GM12878 (cell line): ENCODE results near the gene KDM1B. TPM values are rescaled to one million over a fixed set of nuclear protein-coding genes. Genes with fewer than 3 reads are reported as not detected.
"Not testable (repeated sequence)": the region's sequence is repeated elsewhere in the genome, so short reads cannot be mapped to it uniquely, and the experiment has no call there.

Source experiments
- ATAC-seq: fragments of 200-7000 bp; cut with Tn5 transposase; 3 replicates; pipeline ENCODE4 v1.9.1; 2020; ENCODE audit warnings: mild to moderate bottlenecking, moderate library complexity
- BruUV-seq: library from RNA; stranded (reverse); fragments of 400-500 nt; replicated peaks from 2 replicates; lab custom pipeline; 2021; lab: Mats Ljungman, UMichigan
- CTCF ChIA-PET: fragments of 300-600 bp; sonication (Branson Sonifier 250); formaldehyde crosslinking; extraction: SDS; loops from one replicate; lab custom pipeline; 2021; ENCODE audit warnings: inconsistent platforms; lab: Yijun Ruan, JAX
- POLR2A ChIA-PET: fragments of 350-600 bp; formaldehyde crosslinking; extraction: SDS; loops from one replicate; lab custom pipeline; 2021; ENCODE audit warnings: inconsistent platforms; lab: Charles Lee
- RAD21 ChIA-PET: fragments of 300-600 bp; sonication (Branson Sonifier 250); formaldehyde crosslinking; loops from one replicate; lab custom pipeline; 2023; ENCODE audit warnings: antibody characterized with exemption; ENCODE audit not compliant: unreplicated experiment; lab: Charles Lee
- SMC1A ChIA-PET: fragments of 300-600 bp; sonication (Branson Sonifier 250); formaldehyde crosslinking; loops from one replicate; lab custom pipeline; 2023; ENCODE audit not compliant: unreplicated experiment, uncharacterized antibody; lab: Charles Lee
- DNase-seq: peaks from one replicate; pipeline ENCODE4 v3.0.0-alpha.2; 2011; ENCODE audit warnings: low read depth, low spot score
- FAIRE-seq: peaks from 3 replicates; lab custom pipeline; 2011; peaks lifted over from hg19 to GRCh38; lab: Jason Lieb, UNC
- H2AFZ ChIP-seq: 2 replicates; pipeline ENCODE4 v1.6.0; 2011; ENCODE audit warnings: low read depth, low read length, control low read depth; ENCODE audit not compliant: control insufficient read depth
- H3K27ac ChIP-seq: 2 replicates; pipeline ENCODE4 v1.5.1; 2011; ENCODE audit warnings: control low read depth; ENCODE audit not compliant: control insufficient read depth, insufficient read depth
- H3K27me3 ChIP-seq, 2 experiments: replicated peaks in 1 of 2; 2 replicates each; pipeline versions ENCODE4 v1.6.0 to v1.6.1; 2011; ENCODE audit warnings: low read length in 1 of 2; ENCODE audit not compliant: control insufficient read depth in 2 of 2, insufficient read depth in 2 of 2
- H3K36me3 ChIP-seq, 2 experiments: 2 replicates each; pipeline ENCODE4 v1.5.1; 2011; ENCODE audit warnings: low read length in 1 of 2; ENCODE audit not compliant: control insufficient read depth in 2 of 2, insufficient read depth in 2 of 2
- H3K4me1 ChIP-seq: 2 replicates; pipeline ENCODE4 v1.6.1; 2011; ENCODE audit warnings: mild to moderate bottlenecking, low read length, moderate library complexity, mixed read lengths; ENCODE audit not compliant: control insufficient read depth, insufficient read depth
- H3K4me2 ChIP-seq: 2 replicates; pipeline ENCODE4 v1.6.0; 2011; ENCODE audit warnings: control low read depth; ENCODE audit not compliant: control insufficient read depth, insufficient read depth
- H3K4me3 ChIP-seq: fragments of 200-600 bp; sonication (generic); 2 replicates; pipeline ENCODE4 v1.5.1; 2016
- H3K79me2 ChIP-seq: 2 replicates; pipeline ENCODE4 v1.6.0; 2011; ENCODE audit warnings: low read length; ENCODE audit not compliant: control insufficient read depth, insufficient read depth
- H3K9ac ChIP-seq: 2 replicates; pipeline ENCODE4 v1.8.0; 2011; ENCODE audit warnings: low read length, control low read depth, mixed read lengths; ENCODE audit not compliant: control insufficient read depth, insufficient read depth
- H3K9me3 ChIP-seq: replicated peaks from 3 replicates; pipeline ENCODE4 v1.5.1; 2011; ENCODE audit warnings: mild to moderate bottlenecking, low read length; ENCODE audit not compliant: control insufficient read depth, insufficient read depth
- H4K20me1 ChIP-seq: 2 replicates; pipeline ENCODE4 v1.6.0; 2011; ENCODE audit not compliant: control insufficient read depth, insufficient read depth
- CREB1 ChIP-seq: IDR thresholded peaks from 2 replicates; pipeline ENCODE4 v1.6.1; 2012; ENCODE audit warnings: low read depth, mild to moderate bottlenecking, inconsistent platforms
- IKZF1 ChIP-seq: fragments of 450-650 bp; conservative IDR thresholded peaks from 2 replicates; pipeline ENCODE4 v1.6.1; 2017; ENCODE audit warnings: antibody characterized with exemption, mild to moderate bottlenecking
- NBN ChIP-seq: fragments of 450-650 bp; IDR thresholded peaks from 2 replicates; pipeline ENCODE4 v1.6.1; 2016
- POLR2AphosphoS5 ChIP-seq: IDR thresholded peaks from 2 replicates; pipeline ENCODE4 v1.6.1; 2011; ENCODE audit warnings: mild to moderate bottlenecking, low read length, inconsistent platforms
- RB1 ChIP-seq: fragments of 450-650 bp; formaldehyde crosslinking; IDR thresholded peaks from 2 replicates; pipeline ENCODE4 v1.6.1; 2017; ENCODE audit warnings: mild to moderate bottlenecking, borderline replicate concordance
- RFX5 ChIP-seq: IDR thresholded peaks from 2 replicates; pipeline ENCODE4 v1.6.1; 2011; ENCODE audit warnings: low read depth, low read length, improper control_type of control experiment
- RUNX3 ChIP-seq: IDR thresholded peaks from 2 replicates; pipeline ENCODE4 v1.6.1; 2012; ENCODE audit warnings: low read length, inconsistent platforms
- SMC3 ChIP-seq: IDR thresholded peaks from 2 replicates; pipeline ENCODE4 v1.6.1; 2011; ENCODE audit warnings: low read length, improper control_type of control experiment, borderline replicate concordance
- SREBF1 ChIP-seq: IDR thresholded peaks from 2 replicates; pipeline ENCODE4 v1.6.1; 2012; ENCODE audit warnings: mild to moderate bottlenecking, low read length
- STAT3 ChIP-seq: IDR thresholded peaks from 2 replicates; pipeline ENCODE4 v1.6.1; 2011; ENCODE audit warnings: low read depth, low read length, improper control_type of control experiment
- ZBED1 ChIP-seq: IDR thresholded peaks from 2 replicates; pipeline ENCODE4 v1.6.1; 2016; ENCODE audit warnings: borderline replicate concordance
- ZBTB4 ChIP-seq: fragments of 450-650 bp; formaldehyde crosslinking; IDR thresholded peaks from 2 replicates; pipeline ENCODE4 v1.4.0; 2022; ENCODE audit warnings: mild to moderate bottlenecking, moderate library complexity
- WGBS: methylation state at CpG from one replicate; pipeline ENCODE4 v1.1.6; 2016; ENCODE audit warnings: low lambda C conversion rate; ENCODE audit not compliant: insufficient replicate concordance, insufficient coverage; ENCODE audit errors: missing lambda C conversion rate; 5-methylcytosine and 5-hydroxymethylcytosine counted together
- in situ Hi-C: fragments of 300-500 bp; cut with MboI; formaldehyde crosslinking; loops from 9 replicates; pipeline ENCODE4 v1.14.3; 2018; ENCODE audit warnings: mixed read lengths
- intact Hi-C: fragments of 100-400 bp; cut with micrococcal nuclease; formaldehyde crosslinking; loops from one replicate; pipeline ENCODE4 v1.14.2; 2022; ENCODE audit not compliant: unreplicated experiment
- polyA plus RNA-seq, 11 experiments: library from polyadenylated mRNA; depleted of rRNA in 4 of 11; unstranded in 6 of 11; stranded (reverse) in 5 of 11; fragments of >200 nt; fragmentation: Nextera tagmentation in 4 of 11; fragmentation: Illumina TruSeq in 1 of 11; extraction: Ambion mirVana in 4 of 11; extraction: Trizol in 1 of 11; gene quantifications; 1 replicate in 1 of 11; 2 replicates in 10 of 11; pipeline versions ENCODE4 v1.2.1 to v1.2.3, GENCODE V29; 2011 to 2016; ENCODE audit warnings: inconsistent platforms in 2 of 11, missing spikeins in 2 of 11, low read depth in 1 of 11
- total RNA-seq, 4 experiments: library from RNA; depleted of rRNA in 3 of 4; stranded (reverse); fragments of >200 nt in 3 of 4; fragmentation: Illumina TruSeq in 1 of 4; extraction: Trizol in 1 of 4; gene quantifications; 2 replicates each; pipeline versions ENCODE4 v1.2.1 to v1.2.3, GENCODE V29; 2013 to 2021
- TF ChIP-seq, protein P1 (sequence below): fragments of 150-350 bp; IDR thresholded peaks from 2 replicates; pipeline ENCODE4 v1.6.1; 2016; ENCODE audit warnings: low read depth, low read length
- TF ChIP-seq, protein P2 (sequence below): fragments of 450-650 bp; IDR thresholded peaks from 2 replicates; pipeline ENCODE4 v1.6.1; 2016; ENCODE audit warnings: mild to moderate bottlenecking
- TF ChIP-seq, protein P3 (sequence below): fragments of 450-650 bp; IDR thresholded peaks from 2 replicates; pipeline ENCODE4 v1.6.1; 2017; ENCODE audit warnings: borderline replicate concordance

KDM1B gene
- total and polyA plus RNA-seq, 10 of the 15 experiments (the other 5 are each of a cell fraction or from before 2014, with no cell fraction given): 1.7 to 22.5 (median 13.9) TPM

- TF ChIP-seq, protein P1, sequence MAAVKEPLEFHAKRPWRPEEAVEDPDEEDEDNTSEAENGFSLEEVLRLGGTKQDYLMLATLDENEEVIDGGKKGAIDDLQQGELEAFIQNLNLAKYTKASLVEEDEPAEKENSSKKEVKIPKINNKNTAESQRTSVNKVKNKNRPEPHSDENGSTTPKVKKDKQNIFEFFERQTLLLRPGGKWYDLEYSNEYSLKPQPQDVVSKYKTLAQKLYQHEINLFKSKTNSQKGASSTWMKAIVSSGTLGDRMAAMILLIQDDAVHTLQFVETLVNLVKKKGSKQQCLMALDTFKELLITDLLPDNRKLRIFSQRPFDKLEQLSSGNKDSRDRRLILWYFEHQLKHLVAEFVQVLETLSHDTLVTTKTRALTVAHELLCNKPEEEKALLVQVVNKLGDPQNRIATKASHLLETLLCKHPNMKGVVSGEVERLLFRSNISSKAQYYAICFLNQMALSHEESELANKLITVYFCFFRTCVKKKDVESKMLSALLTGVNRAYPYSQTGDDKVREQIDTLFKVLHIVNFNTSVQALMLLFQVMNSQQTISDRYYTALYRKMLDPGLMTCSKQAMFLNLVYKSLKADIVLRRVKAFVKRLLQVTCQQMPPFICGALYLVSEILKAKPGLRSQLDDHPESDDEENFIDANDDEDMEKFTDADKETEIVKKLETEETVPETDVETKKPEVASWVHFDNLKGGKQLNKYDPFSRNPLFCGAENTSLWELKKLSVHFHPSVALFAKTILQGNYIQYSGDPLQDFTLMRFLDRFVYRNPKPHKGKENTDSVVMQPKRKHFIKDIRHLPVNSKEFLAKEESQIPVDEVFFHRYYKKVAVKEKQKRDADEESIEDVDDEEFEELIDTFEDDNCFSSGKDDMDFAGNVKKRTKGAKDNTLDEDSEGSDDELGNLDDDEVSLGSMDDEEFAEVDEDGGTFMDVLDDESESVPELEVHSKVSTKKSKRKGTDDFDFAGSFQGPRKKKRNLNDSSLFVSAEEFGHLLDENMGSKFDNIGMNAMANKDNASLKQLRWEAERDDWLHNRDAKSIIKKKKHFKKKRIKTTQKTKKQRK: no peak
- TF ChIP-seq RB1 (no peak), POLR2AphosphoS5 (no peak), RFX5 (no peak), SREBF1 (no peak), RUNX3 (no peak), NBN (no peak), SMC3 (no peak), IKZF1 (no peak), STAT3 (no peak), ZBTB4 (no peak), CREB1 (no peak), ZBED1 (no peak)
- TF ChIP-seq, protein P2, sequence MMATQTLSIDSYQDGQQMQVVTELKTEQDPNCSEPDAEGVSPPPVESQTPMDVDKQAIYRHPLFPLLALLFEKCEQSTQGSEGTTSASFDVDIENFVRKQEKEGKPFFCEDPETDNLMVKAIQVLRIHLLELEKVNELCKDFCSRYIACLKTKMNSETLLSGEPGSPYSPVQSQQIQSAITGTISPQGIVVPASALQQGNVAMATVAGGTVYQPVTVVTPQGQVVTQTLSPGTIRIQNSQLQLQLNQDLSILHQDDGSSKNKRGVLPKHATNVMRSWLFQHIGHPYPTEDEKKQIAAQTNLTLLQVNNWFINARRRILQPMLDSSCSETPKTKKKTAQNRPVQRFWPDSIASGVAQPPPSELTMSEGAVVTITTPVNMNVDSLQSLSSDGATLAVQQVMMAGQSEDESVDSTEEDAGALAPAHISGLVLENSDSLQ: no peak
- TF ChIP-seq, protein P3, sequence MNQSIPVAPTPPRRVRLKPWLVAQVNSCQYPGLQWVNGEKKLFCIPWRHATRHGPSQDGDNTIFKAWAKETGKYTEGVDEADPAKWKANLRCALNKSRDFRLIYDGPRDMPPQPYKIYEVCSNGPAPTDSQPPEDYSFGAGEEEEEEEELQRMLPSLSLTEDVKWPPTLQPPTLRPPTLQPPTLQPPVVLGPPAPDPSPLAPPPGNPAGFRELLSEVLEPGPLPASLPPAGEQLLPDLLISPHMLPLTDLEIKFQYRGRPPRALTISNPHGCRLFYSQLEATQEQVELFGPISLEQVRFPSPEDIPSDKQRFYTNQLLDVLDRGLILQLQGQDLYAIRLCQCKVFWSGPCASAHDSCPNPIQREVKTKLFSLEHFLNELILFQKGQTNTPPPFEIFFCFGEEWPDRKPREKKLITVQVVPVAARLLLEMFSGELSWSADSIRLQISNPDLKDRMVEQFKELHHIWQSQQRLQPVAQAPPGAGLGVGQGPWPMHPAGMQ: no peak
These were observed 52.7 kb downstream of the KDM1B start (continued) for GRCh38 chr6:18207949-18208348.

DNA sequence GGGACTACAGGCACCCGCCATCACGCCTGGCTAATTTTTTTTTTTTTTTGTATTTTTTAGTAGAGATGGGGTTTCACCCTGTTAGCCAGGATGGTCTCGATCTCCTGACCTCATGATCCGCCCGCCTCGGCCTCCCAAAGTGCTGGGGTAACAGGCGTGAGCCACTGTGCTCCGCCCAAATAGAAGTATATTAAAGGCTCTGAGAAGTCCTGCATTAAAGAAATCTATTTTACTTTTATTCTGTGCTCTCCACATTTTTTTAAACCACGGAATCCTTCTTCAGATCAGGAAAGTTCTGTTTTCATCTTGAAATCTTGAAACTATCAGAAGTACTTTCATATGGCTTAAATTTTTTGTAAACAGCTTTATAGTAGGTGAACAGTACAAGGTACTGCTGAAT lies 53.6 kb downstream of the KDM1B start:
- FAIRE-seq, H3K36me3 ChIP-seq, BruUV-seq, intact Hi-C loops, RAD21 ChIA-PET, CTCF ChIA-PET, H3K4me3 ChIP-seq, H2AFZ ChIP-seq, H3K79me2 ChIP-seq, SMC1A ChIA-PET, DNase-seq, POLR2A ChIA-PET, H3K27ac ChIP-seq, H3K27me3 ChIP-seq, in situ Hi-C loops, H3K9ac ChIP-seq, H3K4me2 ChIP-seq, H4K20me1 ChIP-seq, H3K9me3 ChIP-seq, ATAC-seq: not testable (repeated sequence)
- 96% methylated on average over 9 of the region's 9 CpGs for WGBS
- peaks cover 28% of the 10 kb centered on the region for H3K4me1 ChIP-seq
